ENCODE data around the gene TOX4.

GRCh38 chr14:21503376-21503775 is 26.4 kb downstream of the TOX4 start:
- no peak for TF ChIP-seq JUND (IDR thresholded peaks at IDR 0.05; ENCODE audit: low read length)
- no peak for TF ChIP-seq CTCF (IDR thresholded peaks at IDR 0.05; ENCODE audit: control extremely low read depth in 1 of 3, insufficient read depth in 1 of 3, low read depth in 1 of 3, low read length in 3 of 3)
- TF ChIP-seq MAX (IDR thresholded peaks at IDR 0.05): no peak
- TF ChIP-seq EP300 (IDR thresholded peaks at IDR 0.05; ENCODE audit: borderline replicate concordance in 1 of 2, low read depth in 2 of 2, low read length in 2 of 2): no peak
- no peak for TF ChIP-seq BCL11A (IDR thresholded peaks at IDR 0.05; ENCODE audit: low read depth in 2 of 2, low read length in 2 of 2)
- no peak for TF ChIP-seq BRCA1 (IDR thresholded peaks at IDR 0.05; ENCODE audit: low read depth, low read length)
- no peak for TF ChIP-seq CHD2 (IDR thresholded peaks at IDR 0.05; ENCODE audit: low read length)
- TF ChIP-seq SUZ12 (IDR thresholded peaks at IDR 0.05; ENCODE audit: low read length): no peak
- no peak for TF ChIP-seq JUN (IDR thresholded peaks at IDR 0.05; ENCODE audit: low read depth, low read length)
- no peak for TF ChIP-seq POLR2A (IDR thresholded peaks at IDR 0.05; ENCODE audit: control extremely low read depth in 1 of 2, low read depth in 2 of 2, low read length in 2 of 2)
- no peak for TF ChIP-seq CREB1 (IDR thresholded peaks at IDR 0.05)
- TF ChIP-seq SIX5 (IDR thresholded peaks at IDR 0.05; ENCODE audit: low read depth, low read length): no peak
- TF ChIP-seq PHF8 (conservative IDR thresholded peaks at IDR 0.05; ENCODE audit: low read depth, low read length): no peak
- no peak for TF ChIP-seq GTF2F1 (IDR thresholded peaks at IDR 0.05; ENCODE audit: borderline replicate concordance, low read depth, low read length)
